Measurements from ENCODE around the gene LTB4R.
"Not testable (repeated sequence)": the region's sequence is repeated elsewhere in the genome, so short reads cannot be mapped to it uniquely, and the experiment has no call there.

LTB4R gene

GRCh38 chr14:24348186-24348585 lies 36.9 kb downstream of the LTB4R start:
- DNase-seq: no peak

- no peak for DNase-seq
These were observed 38.4 kb downstream of the LTB4R start for GRCh38 chr14:24349742-24350141.

GRCh38 chr14:24351517-24351916 lies 40.2 kb downstream of the LTB4R start:
- no peak for DNase-seq

GRCh38 chr14:24353559-24354481 lies 42.5 kb downstream of the LTB4R start:
- DNase-seq: no peak

GRCh38 chr14:24354482-24354825 lies 43.2 kb downstream of the LTB4R start:
- not testable (repeated sequence) for DNase-seq

- DNase-seq: no peak
These were observed 43.7 kb downstream of the LTB4R start for GRCh38 chr14:24355009-24355408.

GRCh38 chr14:24356208-24356607 lies 44.9 kb downstream of the LTB4R start:
- DNase-seq: no peak

- no peak for DNase-seq
These were observed 49.0 kb downstream of the LTB4R start for GRCh38 chr14:24360281-24360680.

GRCh38 chr14:24361326-24361725 lies 50.0 kb downstream of the LTB4R start:
- no peak for DNase-seq

- DNase-seq: no peak
These were observed 51.1 kb downstream of the LTB4R start for GRCh38 chr14:24362241-24362960.

- DNase-seq: no peak
These were observed 52.1 kb downstream of the LTB4R start for GRCh38 chr14:24363401-24363800.

- DNase-seq: no peak
These were observed 53.5 kb downstream of the LTB4R start for GRCh38 chr14:24364841-24365240.

GRCh38 chr14:24365600-24366412 lies 54.5 kb downstream of the LTB4R start:
- DNase-seq: peak; percentile 95

- DNase-seq: no peak
These were observed 55.1 kb downstream of the LTB4R start for GRCh38 chr14:24366413-24366720.

GRCh38 chr14:24366721-24367513 lies 55.6 kb downstream of the LTB4R start:
- DNase-seq: peak; percentile 97
